Fibroblast of skin of left biceps (primary cell): ENCODE measurements around the gene PELI1.
A peak's percentile ranks its signal among the peaks of the same experiment; 100 is the strongest.
"Not testable (repeated sequence)": the region's sequence is repeated elsewhere in the genome, so short reads cannot be mapped to it uniquely, and the experiment has no call there.

Source experiments
- DNase-seq, 2 experiments: peaks; one replicate each; pipeline ENCODE4 v3.0.0-alpha.2; 2013; ENCODE audit warnings: low read depth in 2 of 2

The PELI1 gene

GRCh38 chr2:64122358-64122757 is 21.9 kb downstream of the PELI1 start:
- no peak for DNase-seq

GRCh38 chr2:64120928-64121327 is 23.3 kb downstream of the PELI1 start:
- DNase-seq: no peak

- no peak for DNase-seq
These were observed 24.2 kb downstream of the PELI1 start for GRCh38 chr2:64120008-64120407.

- DNase-seq: no peak
These were observed 24.9 kb downstream of the PELI1 start for GRCh38 chr2:64119369-64119768.

- DNase-seq: no peak
These were observed 28.2 kb downstream of the PELI1 start for GRCh38 chr2:64115808-64116598.

- no peak for DNase-seq
These were observed 29.3 kb downstream of the PELI1 start for GRCh38 chr2:64114912-64115277.

GRCh38 chr2:64114063-64114911 is 29.9 kb downstream of the PELI1 start:
- DNase-seq: peak; percentile 53 to 64

GRCh38 chr2:64112016-64112415 is 32.2 kb downstream of the PELI1 start:
- DNase-seq: no peak

GRCh38 chr2:64111426-64111825 is 32.8 kb downstream of the PELI1 start:
- DNase-seq: no peak

- no peak for DNase-seq
These were observed 35.5 kb downstream of the PELI1 start for GRCh38 chr2:64108666-64109241.

- DNase-seq: no peak
These were observed 37.7 kb downstream of the PELI1 start for GRCh38 chr2:64106481-64106880.

- DNase-seq: no peak
These were observed 38.4 kb downstream of the PELI1 start for GRCh38 chr2:64105670-64106461.

GRCh38 chr2:64104933-64105332 is 39.3 kb downstream of the PELI1 start:
- DNase-seq: no peak

- not testable (repeated sequence) for DNase-seq
These were observed 41.5 kb downstream of the PELI1 start for GRCh38 chr2:64102736-64103135.

- DNase-seq: no peak
These were observed 43.1 kb downstream of the PELI1 start for GRCh38 chr2:64101141-64101591.

GRCh38 chr2:64100584-64100983 is 43.6 kb downstream of the PELI1 start:
- DNase-seq: not testable (repeated sequence)

GRCh38 chr2:64094663-64095382 is 49.4 kb downstream of the PELI1 start:
- no peak for DNase-seq

GRCh38 chr2:64093341-64093740 is 50.9 kb downstream of the PELI1 start:
- no peak for DNase-seq

- no peak for DNase-seq
These were observed 51.7 kb downstream of the PELI1 start for GRCh38 chr2:64092502-64092901.

- DNase-seq: no peak
These were observed 54.0 kb downstream of the PELI1 start for GRCh38 chr2:64090264-64090663.
